GM18858 (cell line): Measurements from ENCODE around the gene RIMBP2.

Source experiments
- ATAC-seq: cut with Tn5 transposase; IDR thresholded peaks from one replicate; pipeline ENCODE4 v1.9.1; 2021; ENCODE audit not compliant: unreplicated experiment

The RIMBP2 gene

GRCh38 chr12:130454296-130454695 is 261.8 kb downstream of the RIMBP2 start:
- no peak for ATAC-seq

- no peak for ATAC-seq
These were observed 263.6 kb downstream of the RIMBP2 start for GRCh38 chr12:130452546-130452945.

GRCh38 chr12:130451001-130451930 is 264.8 kb downstream of the RIMBP2 start:
- ATAC-seq = no peak

- no peak for ATAC-seq
These were observed 266.8 kb downstream of the RIMBP2 start for GRCh38 chr12:130449291-130449690.

GRCh38 chr12:130448044-130448821 is 267.9 kb downstream of the RIMBP2 start:
- no peak for ATAC-seq

GRCh38 chr12:130447655-130447965 is 268.5 kb downstream of the RIMBP2 start:
- ATAC-seq = no peak

- ATAC-seq = no peak
These were observed 269.0 kb downstream of the RIMBP2 start for GRCh38 chr12:130446846-130447654.

GRCh38 chr12:130444986-130445385 is 271.1 kb downstream of the RIMBP2 start:
- ATAC-seq = no peak

- no peak for ATAC-seq
These were observed 272.0 kb downstream of the RIMBP2 start for GRCh38 chr12:130444061-130444460.

- ATAC-seq = no peak
These were observed 274.0 kb downstream of the RIMBP2 start for GRCh38 chr12:130441771-130442760.

GRCh38 chr12:130440411-130441080 is 275.6 kb downstream of the RIMBP2 start:
- ATAC-seq = no peak

- ATAC-seq = no peak
These were observed 276.8 kb downstream of the RIMBP2 start for GRCh38 chr12:130439250-130439649.

- no peak for ATAC-seq
These were observed 277.4 kb downstream of the RIMBP2 start for GRCh38 chr12:130438711-130439110.

GRCh38 chr12:130438243-130438620 is 277.9 kb downstream of the RIMBP2 start:
- no peak for ATAC-seq

GRCh38 chr12:130437555-130438242 is 278.4 kb downstream of the RIMBP2 start:
- no peak for ATAC-seq

GRCh38 chr12:130436741-130437501 is 279.2 kb downstream of the RIMBP2 start:
- no peak for ATAC-seq

- no peak for ATAC-seq
These were observed 280.3 kb downstream of the RIMBP2 start for GRCh38 chr12:130435826-130436225.

- ATAC-seq = no peak
These were observed 280.8 kb downstream of the RIMBP2 start for GRCh38 chr12:130435331-130435730.
